GM12801 (cell line): ENCODE measurements around the gene VSIG1.

ENCODE experiments used
- CTCF ChIP-seq: IDR thresholded peaks from one replicate; pipeline ENCODE4 v1.5.1; 2011; ENCODE audit warnings: control low read depth; ENCODE audit not compliant: insufficient read length; ENCODE audit errors: extremely low read depth

Gene VSIG1

GRCh38 chrX:108044554-108045256 is at the start of gene VSIG1:
VSIG1 (plus strand) TSS chrX:108045065; CDS start chrX:108045131, 66 bp downstream.
- TF ChIP-seq CTCF = no peak

- no peak for TF ChIP-seq CTCF
Observed at GRCh38 chrX:107996124-107996523, 48.7 kb upstream of the VSIG1 start.

GRCh38 chrX:108000751-108001150 is 44.1 kb upstream of the VSIG1 start:
- no peak for TF ChIP-seq CTCF

GRCh38 chrX:108001218-108001814 is 43.5 kb upstream of the VSIG1 start:
- TF ChIP-seq CTCF = no peak

GRCh38 chrX:108018656-108019381 is 26.0 kb upstream of the VSIG1 start:
- no peak for TF ChIP-seq CTCF

- TF ChIP-seq CTCF = no peak
Observed at GRCh38 chrX:108019382-108019875, 25.4 kb upstream of the VSIG1 start.

GRCh38 chrX:108020631-108021030 is 24.2 kb upstream of the VSIG1 start:
- TF ChIP-seq CTCF = no peak
